ENCODE measurements around the gene EDRF1. TPM values are rescaled to one million over a fixed set of nuclear protein-coding genes. Genes with fewer than 3 reads are reported as not detected.

EDRF1 gene
- total RNA-seq, 1 donor: 25.0 TPM

DNA sequence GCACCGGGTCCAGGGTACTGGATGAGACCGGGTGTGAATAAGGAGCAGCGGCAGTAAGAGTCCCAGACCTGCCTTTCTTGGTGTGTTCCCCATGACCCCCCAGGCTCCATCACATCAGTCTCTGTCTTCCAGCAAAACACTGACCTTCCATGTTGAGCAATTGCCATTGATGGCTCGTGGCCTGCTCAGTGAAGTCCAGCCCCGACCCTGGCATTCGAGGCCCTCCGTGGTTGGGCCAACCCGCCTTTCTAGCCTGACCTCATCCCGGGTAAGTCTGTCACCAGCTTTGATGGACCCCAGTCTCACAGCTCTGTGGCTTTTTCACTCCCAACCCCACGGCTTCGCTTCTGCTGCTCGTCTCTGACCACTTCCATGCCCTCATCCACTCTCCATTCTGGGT, 49.7 kb downstream of the EDRF1 start:
- H3K4me1 ChIP-seq (ENCODE audit: insufficient read depth, low read length): no peaks in the 10 kb centered on the region
- H3K27ac ChIP-seq (ENCODE audit: low read depth, low read length): no peak overlapping the region
- H3K4me3 ChIP-seq (ENCODE audit: insufficient read depth, low read length): no peak overlapping the region
- peaks cover 14% of the 10 kb centered on the region for H3K36me3 ChIP-seq (ENCODE audit: insufficient read depth, low read length)
- DNase-seq (ENCODE audit: insufficient read length, low spot score, missing footprints): no peak
- H3K4me2 ChIP-seq (ENCODE audit: insufficient read depth, low read length): no peak overlapping the region
- TF ChIP-seq, protein P1, sequence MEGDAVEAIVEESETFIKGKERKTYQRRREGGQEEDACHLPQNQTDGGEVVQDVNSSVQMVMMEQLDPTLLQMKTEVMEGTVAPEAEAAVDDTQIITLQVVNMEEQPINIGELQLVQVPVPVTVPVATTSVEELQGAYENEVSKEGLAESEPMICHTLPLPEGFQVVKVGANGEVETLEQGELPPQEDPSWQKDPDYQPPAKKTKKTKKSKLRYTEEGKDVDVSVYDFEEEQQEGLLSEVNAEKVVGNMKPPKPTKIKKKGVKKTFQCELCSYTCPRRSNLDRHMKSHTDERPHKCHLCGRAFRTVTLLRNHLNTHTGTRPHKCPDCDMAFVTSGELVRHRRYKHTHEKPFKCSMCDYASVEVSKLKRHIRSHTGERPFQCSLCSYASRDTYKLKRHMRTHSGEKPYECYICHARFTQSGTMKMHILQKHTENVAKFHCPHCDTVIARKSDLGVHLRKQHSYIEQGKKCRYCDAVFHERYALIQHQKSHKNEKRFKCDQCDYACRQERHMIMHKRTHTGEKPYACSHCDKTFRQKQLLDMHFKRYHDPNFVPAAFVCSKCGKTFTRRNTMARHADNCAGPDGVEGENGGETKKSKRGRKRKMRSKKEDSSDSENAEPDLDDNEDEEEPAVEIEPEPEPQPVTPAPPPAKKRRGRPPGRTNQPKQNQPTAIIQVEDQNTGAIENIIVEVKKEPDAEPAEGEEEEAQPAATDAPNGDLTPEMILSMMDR (IDR thresholded peaks at IDR 0.05; ENCODE audit: extremely low read depth, low read depth, low read length): no peak
- H4K20me1 ChIP-seq (ENCODE audit: insufficient read depth, low read length): no peaks in the 10 kb centered on the region
- H3K27me3 ChIP-seq (ENCODE audit: insufficient read depth, low read length): no peaks in the 10 kb centered on the region
- H3K79me2 ChIP-seq (ENCODE audit: insufficient read depth, low read length): no peaks in the 10 kb centered on the region
- no peak overlapping the region for H2AFZ ChIP-seq (ENCODE audit: low read length)
- no peaks in the 10 kb centered on the region for H3K9me3 ChIP-seq (ENCODE audit: low read depth, low read length)

DNA sequence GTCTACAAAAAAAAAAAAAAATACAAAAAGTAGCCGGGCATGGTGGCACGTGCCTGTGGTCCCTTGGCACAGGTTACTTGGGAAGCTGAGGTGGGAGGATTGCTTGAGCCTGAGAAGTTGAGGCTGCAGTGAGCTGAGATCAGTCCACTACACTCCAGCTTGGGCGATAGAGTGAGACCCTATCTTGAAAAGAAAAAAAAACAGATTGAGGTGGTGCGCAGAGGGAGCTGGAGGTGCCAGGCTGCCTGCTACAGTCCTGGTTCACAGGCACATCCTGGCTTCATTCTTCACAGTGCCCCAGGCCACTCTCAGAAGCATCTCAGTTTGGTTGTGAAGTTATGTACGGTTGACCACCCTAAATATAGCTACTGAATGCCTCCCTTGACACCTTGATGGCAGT, 51.3 kb downstream of the EDRF1 start:
- Histone ChIP-seq H3K4me2 (ENCODE audit: insufficient read depth, low read length) (no peak overlapping the region), H4K20me1 (ENCODE audit: insufficient read depth, low read length) (no peaks in the 10 kb centered on the region), H3K27me3 (ENCODE audit: insufficient read depth, low read length) (no peaks in the 10 kb centered on the region), H2AFZ (ENCODE audit: low read length) (no peak overlapping the region), H3K79me2 (ENCODE audit: insufficient read depth, low read length) (no peaks in the 10 kb centered on the region), H3K27ac (ENCODE audit: low read depth, low read length) (no peak overlapping the region), H3K36me3 (ENCODE audit: insufficient read depth, low read length) (peaks cover 8% of the 10 kb centered on the region), H3K9me3 (ENCODE audit: low read depth, low read length) (no peaks in the 10 kb centered on the region), H3K4me1 (ENCODE audit: insufficient read depth, low read length) (no peaks in the 10 kb centered on the region), H3K4me3 (ENCODE audit: insufficient read depth, low read length) (no peak overlapping the region)
- TF ChIP-seq, protein P1 (IDR thresholded peaks at IDR 0.05; ENCODE audit: extremely low read depth, low read depth, low read length): no peak
- DNase-seq (ENCODE audit: insufficient read length, low spot score, missing footprints): no peak

DNA sequence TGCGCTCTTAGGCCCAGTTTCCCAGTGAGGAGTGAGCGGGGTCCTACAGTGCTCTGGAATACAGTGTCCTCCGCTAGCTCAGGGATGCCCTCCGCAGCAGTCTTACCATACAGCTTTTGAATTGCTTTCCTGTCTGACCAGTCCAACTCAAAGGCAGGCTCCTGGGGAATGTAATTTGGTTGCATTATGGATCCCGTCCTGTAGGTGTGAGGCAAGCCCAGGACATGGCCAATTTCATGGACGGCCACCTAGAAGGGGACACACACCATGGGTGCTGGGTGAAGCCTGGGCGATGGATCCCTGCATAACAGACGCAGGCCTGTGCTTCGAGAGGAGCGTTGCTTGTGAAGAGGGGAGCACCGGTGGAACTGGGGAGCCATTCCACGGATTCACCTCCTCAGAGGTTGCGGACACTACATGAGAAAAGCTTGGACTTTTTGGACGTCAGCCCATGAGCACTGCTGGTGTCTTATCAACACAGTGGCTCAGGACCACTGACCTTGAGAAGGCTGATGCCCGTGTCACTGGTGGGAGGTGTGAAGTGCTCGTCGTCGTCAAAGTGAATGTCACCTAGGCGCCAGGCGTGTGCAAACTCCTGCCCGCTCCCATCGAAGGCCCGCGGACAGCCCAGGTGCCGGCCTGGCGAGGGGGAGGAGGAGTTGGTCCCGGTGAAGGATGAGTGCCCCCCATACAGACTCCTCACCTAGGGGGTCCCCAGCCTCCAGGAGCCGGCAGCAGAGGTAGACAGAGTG, 52.8 kb downstream of the EDRF1 start:
- TF ChIP-seq, protein P1 (IDR thresholded peaks at IDR 0.05; ENCODE audit: extremely low read depth, low read depth, low read length): no peak
- H3K27me3 ChIP-seq (ENCODE audit: insufficient read depth, low read length): peaks cover 5% of the 10 kb centered on the region
- no peak overlapping the region for H3K27ac ChIP-seq (ENCODE audit: low read depth, low read length)
- no peak overlapping the region for H2AFZ ChIP-seq (ENCODE audit: low read length)
- H4K20me1 ChIP-seq (ENCODE audit: insufficient read depth, low read length): no peaks in the 10 kb centered on the region
- H3K36me3 ChIP-seq (ENCODE audit: insufficient read depth, low read length): no peaks in the 10 kb centered on the region
- no peaks in the 10 kb centered on the region for H3K9me3 ChIP-seq (ENCODE audit: low read depth, low read length)
- H3K79me2 ChIP-seq (ENCODE audit: insufficient read depth, low read length): no peaks in the 10 kb centered on the region
- H3K4me3 ChIP-seq (ENCODE audit: insufficient read depth, low read length): no peak overlapping the region
- H3K4me2 ChIP-seq (ENCODE audit: insufficient read depth, low read length): no peak overlapping the region
- DNase-seq (ENCODE audit: insufficient read length, low spot score, missing footprints): no peak
- H3K4me1 ChIP-seq (ENCODE audit: insufficient read depth, low read length): no peaks in the 10 kb centered on the region

DNA sequence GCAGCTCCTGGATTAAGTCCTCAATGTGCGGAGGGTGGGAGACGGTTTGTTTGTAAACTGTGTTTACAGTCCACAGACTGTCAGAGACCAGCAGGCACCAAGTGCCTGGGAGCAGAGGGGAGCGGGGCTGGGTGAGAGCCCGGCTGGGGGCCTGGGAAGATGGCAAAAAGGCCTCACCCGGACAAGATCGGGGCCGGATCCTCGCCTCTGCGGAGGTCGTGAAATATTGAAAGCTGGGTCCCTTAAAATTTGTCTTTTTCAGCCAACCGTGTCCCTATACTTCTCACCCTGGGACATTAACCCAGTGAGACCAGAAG, 53.3 kb downstream of the EDRF1 start:
- Histone ChIP-seq H3K27me3 (ENCODE audit: insufficient read depth, low read length) (peaks cover 9% of the 10 kb centered on the region), H4K20me1 (ENCODE audit: insufficient read depth, low read length) (no peaks in the 10 kb centered on the region)

More for the DNA sequence above, 53.3 kb downstream of the EDRF1 start:
- Histone ChIP-seq H3K36me3 (ENCODE audit: insufficient read depth, low read length) (no peaks in the 10 kb centered on the region), H3K4me1 (ENCODE audit: insufficient read depth, low read length) (no peaks in the 10 kb centered on the region), H2AFZ (ENCODE audit: low read length) (no peak overlapping the region), H3K4me2 (ENCODE audit: insufficient read depth, low read length) (no peak overlapping the region), H3K27ac (ENCODE audit: low read depth, low read length) (no peak overlapping the region), H3K9me3 (ENCODE audit: low read depth, low read length) (no peaks in the 10 kb centered on the region), H3K4me3 (ENCODE audit: insufficient read depth, low read length) (no peak overlapping the region), H3K79me2 (ENCODE audit: insufficient read depth, low read length) (no peaks in the 10 kb centered on the region)
- DNase-seq (ENCODE audit: insufficient read length, low spot score, missing footprints): no peak
- TF ChIP-seq, protein P1 (IDR thresholded peaks at IDR 0.05; ENCODE audit: extremely low read depth, low read depth, low read length): no peak
